ENCODE results near the gene RAB39A.
"Not testable (repeated sequence)": the region's sequence is repeated elsewhere in the genome, so short reads cannot be mapped to it uniquely, and the experiment has no call there.

Gene RAB39A

DNA sequence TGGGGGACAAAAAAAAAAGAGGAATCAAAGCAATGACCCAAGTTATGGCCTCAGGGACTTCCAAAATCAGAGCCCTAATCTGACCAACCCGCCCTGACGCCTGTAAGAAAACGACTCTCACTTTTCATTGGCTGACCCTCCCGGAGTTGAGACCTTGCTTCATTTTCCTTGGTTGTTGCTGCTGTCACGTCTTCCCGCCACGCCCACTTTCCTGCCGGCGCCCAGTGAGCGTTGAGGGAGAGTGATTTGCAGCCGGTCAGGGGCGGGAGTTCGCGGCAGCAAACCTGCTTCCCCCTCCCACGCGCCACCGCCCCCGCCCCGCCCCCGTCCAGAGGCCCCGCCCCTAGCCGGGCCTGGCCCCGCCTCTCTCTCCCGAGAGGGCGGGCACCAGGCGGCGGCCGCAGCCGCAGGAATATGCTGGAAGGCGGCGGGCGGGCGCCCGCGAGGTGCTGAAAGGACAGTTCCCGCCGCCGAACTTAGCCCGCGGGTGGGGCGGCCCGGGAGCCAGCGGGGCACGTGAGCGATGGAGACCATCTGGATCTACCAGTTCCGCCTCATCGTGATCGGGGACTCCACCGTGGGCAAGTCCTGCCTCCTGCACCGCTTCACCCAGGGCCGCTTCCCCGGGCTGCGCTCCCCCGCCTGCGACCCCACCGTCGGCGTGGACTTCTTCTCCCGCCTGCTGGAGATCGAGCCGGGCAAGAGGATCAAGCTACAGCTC, at the start of gene RAB39A:
TSS of gene RAB39A (plus strand) at position 403 of the 721 bp plus-strand sequence. CDS start at position 524, 121 bp downstream.
- DNase-seq: peak; percentile 54 to 70

DNA sequence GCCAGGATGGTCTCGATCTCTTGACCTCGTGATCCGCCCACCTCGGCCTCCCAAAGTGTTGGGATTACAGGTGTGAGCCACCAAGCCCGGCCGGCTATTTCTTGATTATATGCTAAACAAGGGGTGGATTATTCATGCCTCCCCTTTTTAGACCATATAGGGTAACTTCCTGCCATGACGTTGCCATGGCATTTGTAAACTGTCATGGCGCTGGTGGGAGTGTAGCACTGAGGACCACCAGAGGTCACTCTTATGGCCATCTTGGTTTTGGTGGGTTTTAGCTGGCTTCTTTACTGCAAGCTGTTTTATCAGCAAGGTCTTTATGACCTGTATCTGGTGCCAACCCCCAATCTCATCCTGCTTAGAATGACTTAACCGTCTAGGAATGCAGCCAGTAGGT, 46.8 kb upstream of the RAB39A start:
- not testable (repeated sequence) for DNase-seq

DNA sequence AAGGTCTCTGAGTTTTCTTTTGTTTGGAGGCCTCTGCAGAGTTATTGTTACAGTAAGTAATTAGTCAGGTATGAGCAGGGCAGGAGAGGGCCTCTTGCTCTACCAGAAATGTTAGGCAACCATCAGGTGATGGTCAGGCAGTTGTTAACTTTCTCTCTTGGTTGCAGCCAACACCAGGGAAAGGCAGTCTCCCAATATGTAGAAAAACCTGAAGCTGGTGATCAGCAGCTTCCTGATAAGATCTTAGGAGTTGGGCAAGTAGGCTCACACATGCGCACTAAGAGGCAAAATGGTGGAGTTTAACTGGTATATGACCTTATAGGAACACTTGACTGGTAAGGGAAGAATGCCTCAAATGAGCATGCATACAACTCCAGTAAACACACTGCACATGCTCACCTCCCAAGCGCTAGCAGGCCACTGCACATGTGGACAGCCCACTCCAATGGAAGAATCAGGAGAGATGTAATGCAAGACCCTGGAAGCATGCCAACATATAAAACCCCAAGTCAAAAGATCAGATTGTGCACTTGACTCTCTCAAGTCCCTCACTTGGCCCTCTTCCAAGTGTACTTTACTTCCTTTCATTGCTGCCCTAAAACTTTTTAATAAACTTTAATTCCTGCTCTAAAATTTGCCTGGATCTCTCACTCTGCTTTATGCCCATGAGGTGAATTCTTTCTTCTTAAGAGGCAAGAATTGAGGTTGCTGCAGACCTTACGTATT, 46.0 kb upstream of the RAB39A start:
- DNase-seq: no peak

DNA sequence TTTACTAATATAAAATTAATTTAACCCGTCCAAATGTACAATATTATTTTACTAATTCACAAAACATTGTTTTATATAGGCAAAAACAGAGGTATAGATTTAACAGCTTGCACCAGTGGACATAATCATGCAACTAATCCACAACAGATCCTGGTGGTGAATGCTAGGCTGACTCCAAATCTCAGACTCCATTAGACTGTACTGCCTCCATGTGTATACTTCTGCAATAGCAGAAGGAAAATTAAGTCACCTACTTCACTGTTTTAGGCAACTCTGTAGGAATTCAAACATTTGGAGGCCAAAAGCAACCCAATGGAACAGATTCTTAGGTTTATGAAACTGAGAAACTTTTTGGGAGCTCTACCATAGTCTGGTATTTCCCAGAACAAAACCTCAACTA, 30.0 kb upstream of the RAB39A start:
- DNase-seq: no peak

DNA sequence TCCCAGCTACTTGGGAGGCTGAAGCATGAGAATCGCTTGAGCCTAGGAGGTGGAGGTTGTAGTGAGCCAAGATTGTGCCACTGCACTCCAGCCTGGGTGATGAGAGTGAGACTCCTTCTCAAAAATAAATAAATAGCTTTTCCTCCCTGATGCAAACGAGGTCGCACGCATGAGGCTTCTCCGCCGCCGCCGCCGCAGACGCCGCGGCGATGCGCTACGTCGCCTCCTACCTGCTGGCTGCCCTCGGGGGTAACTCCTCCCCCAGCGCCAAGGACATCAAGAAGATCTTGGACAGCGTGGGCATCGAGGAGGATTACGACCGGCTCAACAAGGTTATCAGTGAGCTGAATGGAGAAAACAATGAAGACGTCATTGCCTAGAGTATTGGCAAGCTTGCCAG, 20.0 kb upstream of the RAB39A start:
- DNase-seq: no peak

DNA sequence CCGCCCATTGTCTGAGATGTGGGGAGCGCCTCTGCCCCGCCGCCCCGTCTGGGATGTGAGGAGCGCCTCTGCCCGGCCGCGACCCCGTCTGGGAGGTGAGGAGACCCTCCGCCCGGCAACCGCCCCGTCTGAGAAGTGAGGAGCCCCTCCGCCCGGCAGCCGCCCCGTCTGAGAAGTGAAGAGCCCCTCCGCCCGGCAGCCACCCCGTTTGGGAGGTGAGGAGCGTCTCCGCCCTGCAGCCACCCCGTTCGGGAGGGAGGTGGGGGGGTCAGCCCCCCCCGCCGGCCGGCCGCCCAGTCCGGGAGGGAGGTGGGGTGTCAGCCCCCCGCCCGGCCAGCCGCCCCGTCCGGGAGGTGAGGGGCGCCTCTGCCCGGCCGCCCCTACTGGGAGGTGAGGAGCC, 15.8 kb upstream of the RAB39A start:
- DNase-seq: not testable (repeated sequence)

DNA sequence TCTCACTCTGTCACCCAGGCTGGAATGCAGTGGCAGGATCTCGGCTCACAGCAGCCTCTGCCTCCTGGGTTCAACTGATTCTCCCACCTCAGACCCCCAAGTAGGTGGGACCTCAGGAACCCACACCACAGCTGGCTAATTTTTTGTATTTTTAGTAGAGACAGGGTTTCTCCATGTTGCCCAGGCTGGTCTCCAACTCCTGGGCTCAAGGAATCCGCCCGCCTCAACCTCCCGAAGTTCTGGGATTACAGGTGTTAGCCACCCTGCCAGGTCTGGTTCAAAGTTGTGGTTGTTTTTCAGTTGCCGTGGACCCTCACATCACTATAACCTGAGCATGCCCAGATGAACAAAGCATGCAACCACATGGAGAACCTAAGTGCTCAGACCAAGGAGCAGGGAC, 13.0 kb upstream of the RAB39A start:
- DNase-seq: no peak

DNA sequence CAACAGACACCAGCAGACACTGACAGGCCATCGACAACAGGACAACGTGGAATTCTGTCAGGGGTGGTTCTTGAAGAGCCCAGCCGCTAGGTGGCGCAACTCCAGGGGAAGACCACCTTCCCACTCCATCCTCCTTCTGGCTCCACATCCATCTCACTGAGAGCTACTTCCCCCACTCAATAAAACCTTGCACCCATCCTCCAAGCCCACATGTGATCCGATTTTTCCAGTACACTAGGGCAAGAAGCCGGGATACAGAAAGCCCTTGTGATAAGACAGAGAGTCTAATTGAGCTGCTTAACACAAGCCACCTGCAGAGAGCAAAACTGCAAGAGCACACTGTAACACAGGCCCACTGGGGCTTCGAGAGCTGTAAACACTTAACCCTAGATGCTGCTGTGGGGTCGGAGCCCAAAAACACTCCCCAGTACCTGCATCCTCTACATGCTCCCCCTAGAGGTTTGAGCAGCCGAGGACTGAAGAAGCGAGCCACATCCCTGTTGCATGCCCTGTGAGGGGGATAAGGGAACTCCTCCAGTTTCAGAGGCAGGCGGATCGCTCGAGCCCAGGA, 11.5 kb upstream of the RAB39A start:
- DNase-seq: peak; percentile 14 to 22

GRCh38 chr11:107921997-107922396, 6.3 kb upstream of the RAB39A start:
- DNase-seq: no peak

DNA sequence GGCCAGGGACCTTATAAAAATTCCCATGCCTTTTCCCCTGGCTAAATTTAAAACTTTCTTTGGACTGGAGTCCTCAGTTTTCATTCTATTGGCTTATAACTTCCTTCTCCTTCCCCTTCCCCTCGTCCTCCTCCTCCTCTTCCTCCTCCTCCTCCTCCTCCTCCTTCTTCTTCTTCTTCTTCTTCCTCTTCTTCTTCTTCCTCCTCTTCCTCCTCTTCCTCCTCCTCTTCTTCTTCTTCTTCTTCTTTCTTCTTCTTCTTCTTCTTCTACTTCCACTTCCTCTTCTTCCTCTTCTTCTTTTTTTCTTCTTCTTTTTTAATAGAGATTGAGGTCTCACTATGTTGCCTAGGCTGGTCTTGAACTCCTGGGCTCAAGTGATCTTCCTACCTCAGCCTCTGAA, 4.7 kb upstream of the RAB39A start:
- not testable (repeated sequence) for DNase-seq

- no peak for DNase-seq
These were observed 3.9 kb upstream of the RAB39A start for GRCh38 chr11:107924306-107924705.

DNA sequence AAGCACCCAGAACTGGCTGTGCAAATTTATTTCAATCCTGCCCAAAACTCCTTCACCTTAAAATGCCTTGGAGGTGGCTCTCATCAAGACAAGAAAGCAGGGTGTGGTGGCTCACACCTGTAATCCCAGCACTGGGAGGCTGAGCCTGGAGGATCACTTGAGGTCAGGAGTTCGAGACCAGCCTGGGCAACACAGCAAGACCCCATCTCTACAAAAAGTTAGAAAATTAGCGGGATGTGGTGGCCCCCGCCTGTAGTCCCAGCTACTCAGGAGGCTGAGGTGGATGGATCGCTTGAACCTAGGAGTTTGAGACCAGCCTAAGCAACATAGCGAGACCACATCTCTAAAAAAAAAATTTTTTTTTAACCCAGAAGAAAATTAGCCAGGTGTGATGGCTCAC, 689 bp upstream of the RAB39A start:
- DNase-seq: no peak

DNA sequence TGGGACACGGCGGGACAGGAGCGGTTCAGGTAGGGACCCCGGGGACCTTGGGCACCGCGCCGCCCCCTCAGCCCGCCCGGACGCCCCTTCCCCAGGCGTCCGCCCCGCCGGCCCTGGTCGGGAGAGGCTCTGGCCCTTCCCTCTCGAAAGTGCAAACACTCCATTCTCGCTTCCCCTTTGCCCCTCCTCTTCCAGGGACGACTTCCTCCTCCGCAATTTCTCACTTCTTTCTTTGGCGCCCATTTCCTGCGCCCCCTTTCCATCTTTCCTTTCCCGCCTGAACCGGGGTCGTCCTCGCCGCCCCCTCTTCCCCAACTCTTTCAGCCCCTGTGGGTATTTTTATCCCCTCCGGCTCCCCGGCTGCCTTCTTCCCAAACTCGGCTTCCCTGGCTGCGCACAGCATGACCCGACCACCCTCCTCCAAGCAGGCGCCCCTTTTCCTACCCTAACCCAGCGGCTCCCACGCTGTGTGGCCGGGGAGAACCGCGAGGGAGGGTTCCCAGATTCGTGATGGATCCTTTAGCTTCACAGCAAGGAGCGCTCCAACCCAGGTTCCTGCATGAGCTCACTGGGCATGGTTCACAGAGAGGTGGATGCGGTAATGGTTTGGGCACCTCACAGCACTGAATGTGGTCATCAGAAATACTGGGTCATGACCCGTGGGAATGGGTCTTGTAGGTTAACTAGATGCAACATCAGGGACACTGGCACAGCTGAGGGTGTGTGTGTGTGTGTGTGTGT, 689 bp downstream of the RAB39A start:
- no peak for DNase-seq

DNA sequence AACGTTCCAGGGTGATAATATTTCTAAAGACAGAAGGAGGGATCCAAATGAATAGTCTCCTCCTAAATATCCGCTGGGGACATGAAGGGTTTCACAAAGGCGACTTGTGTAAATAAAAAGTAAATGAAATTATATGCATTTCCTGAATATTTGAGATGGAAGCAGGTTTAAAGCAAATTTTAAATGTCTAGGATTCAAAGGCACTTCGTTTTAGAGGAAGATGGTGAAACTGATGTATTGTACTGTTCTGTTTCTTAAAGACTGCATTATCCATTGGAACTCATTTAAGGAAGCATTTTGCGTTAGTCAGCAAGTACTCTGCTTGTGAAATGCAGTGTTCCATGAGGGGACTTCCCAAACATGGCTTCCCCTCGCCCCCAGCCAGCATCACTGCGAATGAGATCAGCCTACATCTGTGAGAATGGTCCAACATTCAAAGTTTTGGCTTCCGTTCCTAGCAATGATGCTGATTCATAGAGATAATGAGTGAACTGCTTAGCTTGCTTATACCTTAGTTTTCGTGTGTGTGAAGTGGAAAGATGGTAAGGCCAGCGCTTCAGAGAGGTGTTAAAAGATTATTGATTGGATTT, 1.5 kb downstream of the RAB39A start:
- DNase-seq: no peak

- DNase-seq: no peak
These were observed 3.0 kb downstream of the RAB39A start for GRCh38 chr11:107931206-107931605.

DNA sequence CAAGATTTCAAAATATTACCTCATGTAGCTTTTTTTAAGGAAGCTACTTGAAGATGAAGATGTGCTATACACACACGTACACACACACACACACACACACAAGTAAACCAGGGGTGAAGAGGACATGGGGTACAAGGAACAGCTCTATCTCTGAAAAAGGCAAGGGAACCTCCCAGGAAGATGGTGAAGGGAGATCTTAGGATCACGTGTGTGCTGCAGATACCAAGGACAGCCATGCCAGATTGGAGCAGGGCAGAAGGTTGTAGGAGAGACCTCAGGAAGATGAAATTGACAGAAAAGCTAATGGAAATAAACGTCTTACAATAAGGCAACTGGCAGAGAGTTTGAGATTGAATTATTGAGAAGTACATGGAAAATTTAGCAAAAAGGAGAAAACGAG, 19.7 kb downstream of the RAB39A start:
- no peak for DNase-seq

GRCh38 chr11:107948328-107948727, 20.1 kb downstream of the RAB39A start:
- not testable (repeated sequence) for DNase-seq

GRCh38 chr11:107951155-107951554, 22.9 kb downstream of the RAB39A start:
- no peak for DNase-seq

- no peak for DNase-seq
These were observed 25.2 kb downstream of the RAB39A start for GRCh38 chr11:107953446-107953845.

DNA sequence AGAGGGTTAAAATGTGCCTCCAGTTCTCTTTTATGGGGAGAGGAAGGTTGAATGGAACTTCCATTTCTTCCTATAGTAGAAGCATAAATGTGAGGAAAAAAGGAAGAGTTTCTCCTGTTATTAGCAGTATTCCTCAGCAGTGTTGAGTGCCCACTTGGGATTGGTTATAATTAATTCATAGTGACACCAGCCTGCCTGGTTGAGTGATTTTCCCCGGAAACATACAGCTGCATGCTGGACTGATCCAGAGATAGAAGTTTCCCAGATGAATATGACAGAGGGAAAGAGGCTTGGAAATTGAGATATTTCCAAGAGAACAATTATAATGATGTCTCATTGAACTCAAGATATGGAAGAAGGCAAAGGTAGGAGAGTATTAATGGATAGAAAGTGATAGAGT, 28.3 kb downstream of the RAB39A start:
- DNase-seq: no peak

- no peak for DNase-seq
These were observed 28.9 kb downstream of the RAB39A start for GRCh38 chr11:107957109-107957588.

- no peak for DNase-seq
These were observed 33.2 kb downstream of the RAB39A start for GRCh38 chr11:107961480-107961879.

- DNase-seq: no peak
These were observed 33.9 kb downstream of the RAB39A start for GRCh38 chr11:107962181-107962580.

Measured in activated CD4-positive, alpha-beta T cell treated with anti-CD3 and anti-CD28 coated beads for 4 hours (primary cell).